GM12873 (cell line): ENCODE measurements around the gene DRAM1.

Experiments
- CTCF ChIP-seq: IDR thresholded peaks from 2 replicates; pipeline ENCODE4 v1.5.1; 2012; ENCODE audit warnings: low read depth, mild to moderate bottlenecking, moderate library complexity, low read length, control low read depth; ENCODE audit not compliant: insufficient read depth; ENCODE audit errors: missing control alignments

Gene DRAM1

GRCh38 chr12:101948365-101948764 is 71.0 kb downstream of the DRAM1 start:
- TF ChIP-seq CTCF: no peak

GRCh38 chr12:101951002-101951670 is 73.8 kb downstream of the DRAM1 start:
- TF ChIP-seq CTCF: no peak

GRCh38 chr12:101954113-101954512 is 76.7 kb downstream of the DRAM1 start:
- TF ChIP-seq CTCF: no peak

- TF ChIP-seq CTCF: no peak
Observed at GRCh38 chr12:101954676-101955075, 77.3 kb downstream of the DRAM1 start.

GRCh38 chr12:101957252-101957959 is 80.0 kb downstream of the DRAM1 start:
- no peak for TF ChIP-seq CTCF

- no peak for TF ChIP-seq CTCF
Observed at GRCh38 chr12:101959607-101960006, 82.2 kb downstream of the DRAM1 start.

GRCh38 chr12:101962486-101962885 is 85.1 kb downstream of the DRAM1 start:
- TF ChIP-seq CTCF: no peak
